GM23338 (cell line): Measurements from ENCODE around the gene NTNG2. TPM values are rescaled to one million over a fixed set of nuclear protein-coding genes. Genes with fewer than 3 reads are reported as not detected.

Experiments used
- ATAC-seq: fragments of 200-7000 bp; cut with Tn5 transposase; 3 replicates; pipeline ENCODE4 v1.9.1; 2020
- DNase-seq: peaks from one replicate; pipeline ENCODE4 v3.0.0-alpha.2; 2015; ENCODE audit warnings: low spot score
- H2AFZ ChIP-seq: fragments of 200-600 bp; sonication (generic); 2 replicates; pipeline ENCODE4 v1.8.0; 2016; ENCODE audit warnings: antibody characterized with exemption, mild to moderate bottlenecking, moderate library complexity
- H3F3A ChIP-seq: fragments of 200-600 bp; sonication (generic); replicated peaks from 2 replicates; pipeline ENCODE4 v1.8.0; 2017; ENCODE audit warnings: antibody characterized with exemption, mixed run types, low read depth
- H3K27ac ChIP-seq: fragments of 200-600 bp; sonication (generic); 2 replicates; pipeline ENCODE4 v1.6.1; 2016; ENCODE audit warnings: low read depth
- H3K27me3 ChIP-seq: fragments of 200-600 bp; sonication (generic); 2 replicates; pipeline ENCODE4 v1.8.0; 2016; ENCODE audit warnings: mild to moderate bottlenecking, mixed run types, moderate library complexity; ENCODE audit not compliant: insufficient read depth
- H3K36me3 ChIP-seq: fragments of 200-600 bp; sonication (generic); 2 replicates; pipeline ENCODE4 v1.8.0; 2016; ENCODE audit warnings: mild to moderate bottlenecking; ENCODE audit not compliant: insufficient read depth
- H3K4me1 ChIP-seq: fragments of 200-600 bp; sonication (generic); 2 replicates; pipeline ENCODE4 v1.8.0; 2016; ENCODE audit warnings: mild to moderate bottlenecking, moderate library complexity; ENCODE audit not compliant: insufficient read depth
- H3K4me2 ChIP-seq: fragments of 200-600 bp; sonication (generic); 2 replicates; pipeline ENCODE4 v1.7.1; 2017; ENCODE audit warnings: mixed run types
- H3K4me3 ChIP-seq: fragments of 200-600 bp; sonication (generic); 2 replicates; pipeline ENCODE4 v1.6.1; 2016; ENCODE audit warnings: mixed run types
- H3K79me2 ChIP-seq: fragments of 200-600 bp; sonication (generic); replicated peaks from 2 replicates; pipeline ENCODE4 v1.8.0; 2017; ENCODE audit warnings: mild to moderate bottlenecking; ENCODE audit not compliant: insufficient read depth
- H3K9me2 ChIP-seq: fragments of 200-600 bp; sonication (generic); 2 replicates; pipeline ENCODE4 v1.8.0; 2017; ENCODE audit not compliant: insufficient read depth
- H4K20me1 ChIP-seq: fragments of 200-600 bp; sonication (generic); replicated peaks from 2 replicates; pipeline ENCODE4 v1.8.0; 2017; ENCODE audit warnings: mild to moderate bottlenecking; ENCODE audit not compliant: insufficient read depth
- H3K27ac Mint-ChIP-seq: 2 replicates; pipeline ENCODE4 v1.8.0; 2020; ENCODE audit warnings: inconsistent platforms, mild to moderate bottlenecking, moderate library complexity, mixed read lengths
- H3K27me3 Mint-ChIP-seq: 3 replicates; pipeline ENCODE4 v1.8.0; 2022; ENCODE audit warnings: low read depth, mild to moderate bottlenecking, moderate library complexity, mixed read lengths, inconsistent platforms; ENCODE audit not compliant: insufficient read depth, poor library complexity
- H3K36me3 Mint-ChIP-seq: 3 replicates; pipeline ENCODE4 v1.8.0; 2021; ENCODE audit warnings: low read depth, mild to moderate bottlenecking, inconsistent platforms, moderate library complexity, mixed read lengths
- H3K4me1 Mint-ChIP-seq: 3 replicates; pipeline ENCODE4 v1.8.0; 2020; ENCODE audit warnings: mild to moderate bottlenecking, inconsistent platforms, mixed read lengths
- H3K4me3 Mint-ChIP-seq: 3 replicates; pipeline ENCODE4 v1.8.0; 2021; ENCODE audit warnings: moderate library complexity, mild to moderate bottlenecking, inconsistent platforms, mixed read lengths
- H3K9me3 Mint-ChIP-seq: 3 replicates; pipeline ENCODE4 v1.8.0; 2020; ENCODE audit warnings: moderate library complexity, mild to moderate bottlenecking, inconsistent platforms, mixed read lengths
- CREB1 ChIP-seq: fragments of 250-450 bp; sonication (Bioruptor Pico); IDR thresholded peaks from 2 replicates; pipeline ENCODE4 v1.5.0; 2020; ENCODE audit warnings: low read depth, mild to moderate bottlenecking, moderate library complexity
- CTCF ChIP-seq, 2 experiments: fragments of 200-600 bp in 1 of 2; sonication (generic) in 1 of 2; conservative IDR thresholded peaks; 2 replicates each; pipeline versions ENCODE4 v1.5.1 to v1.6.1; 2016 to 2017; ENCODE audit warnings: antibody characterized with exemption in 2 of 2, low read depth in 2 of 2, mild to moderate bottlenecking in 2 of 2, moderate library complexity in 1 of 2
- ETS1 ChIP-seq: IDR thresholded peaks from 2 replicates; pipeline ENCODE4 v1.6.1; 2016; ENCODE audit warnings: antibody characterized with exemption
- EZH2 ChIP-seq: fragments of 200-600 bp; sonication (generic); IDR thresholded peaks from one replicate; pipeline ENCODE4 v1.8.0; 2017; ENCODE audit warnings: antibody characterized with exemption, mild to moderate bottlenecking, low read depth; ENCODE audit not compliant: unreplicated experiment
- EZH2phosphoT487 ChIP-seq: fragments of 200-600 bp; sonication (generic); IDR thresholded peaks from one replicate; pipeline ENCODE4 v1.8.1; 2018; ENCODE audit warnings: antibody characterized with exemption; ENCODE audit not compliant: unreplicated experiment
- JUNB ChIP-seq: IDR thresholded peaks from one replicate; pipeline ENCODE4 v1.6.1; 2016; ENCODE audit warnings: antibody characterized with exemption; ENCODE audit not compliant: unreplicated experiment
- NANOG ChIP-seq: IDR thresholded peaks from 2 replicates; pipeline ENCODE4 v1.6.1; 2016; ENCODE audit warnings: antibody characterized with exemption, borderline replicate concordance
- POLR2AphosphoS5 ChIP-seq: IDR thresholded peaks from 2 replicates; pipeline ENCODE4 v1.6.1; 2016; ENCODE audit warnings: antibody characterized with exemption, low read depth
- REST ChIP-seq: IDR thresholded peaks from one replicate; pipeline ENCODE4 v1.6.1; 2018; ENCODE audit warnings: antibody characterized with exemption; ENCODE audit not compliant: unreplicated experiment
- STAT1 ChIP-seq: IDR thresholded peaks from one replicate; pipeline ENCODE4 v1.6.1; 2016; ENCODE audit warnings: antibody characterized with exemption; ENCODE audit not compliant: unreplicated experiment
- ZNF114 ChIP-seq: fragments of 250-450 bp; sonication (Bioruptor Pico); IDR thresholded peaks from 2 replicates; pipeline ENCODE4 v1.5.0; 2020; ENCODE audit warnings: mild to moderate bottlenecking, moderate library complexity
- ZNF331 ChIP-seq: fragments of 250-450 bp; sonication (Bioruptor Pico); IDR thresholded peaks from 2 replicates; pipeline ENCODE4 v1.5.0; 2020; ENCODE audit warnings: low read depth, mild to moderate bottlenecking, moderate library complexity
- ZNF462 ChIP-seq: fragments of 250-450 bp; sonication (Bioruptor Pico); IDR thresholded peaks from 2 replicates; pipeline ENCODE4 v1.5.0; 2020; ENCODE audit warnings: mild to moderate bottlenecking, moderate library complexity
- polyA plus RNA-seq: library from polyadenylated mRNA; unstranded; fragments of >200 nt; fragmentation: Nextera tagmentation; extraction: Ambion mirVana; gene quantifications from 2 replicates; pipeline ENCODE4 v1.2.1, GENCODE V29; 2016
- total RNA-seq: library from RNA; depleted of rRNA; stranded (reverse); fragments of >200 nt; shearing (Covaris generic); gene quantifications from 2 replicates; pipeline ENCODE4 v1.2.3, GENCODE V29; 2014

The NTNG2 gene
- total and polyA plus RNA-seq, 2 experiments from 2014 or later: 0.99 to 1.7 TPM

- no peak overlapping the region for H3K4me3 ChIP-seq
- H3K27ac Mint-ChIP-seq: no peak overlapping the region
- H3F3A ChIP-seq: no peaks in the 10 kb centered on the region
- peaks cover 2% of the 10 kb centered on the region; the same call in 1 of the 2 replicates for H3K4me1 ChIP-seq
- no peaks in the 10 kb centered on the region for H3K9me2 ChIP-seq
- DNase-seq (no peak), ATAC-seq (no peak)
- no peak overlapping the region for H3K4me2 ChIP-seq
- H3K27me3 Mint-ChIP-seq: peaks cover 6% of the 10 kb centered on the region
- TF ChIP-seq ZNF114: no peak
- no peak for TF ChIP-seq JUNB
- TF ChIP-seq ZNF331: no peak
- TF ChIP-seq REST: no peak
- no peak for TF ChIP-seq CTCF (conservative IDR thresholded peaks at IDR 0.05; ENCODE audit: low read depth in 2 of 2)
- TF ChIP-seq POLR2AphosphoS5: no peak
- TF ChIP-seq STAT1: no peak
- no peak for TF ChIP-seq NANOG
- TF ChIP-seq EZH2phosphoT487: no peak
- no peak for TF ChIP-seq ZNF462 (CRISPR knock-in tag)
- no peak for TF ChIP-seq EZH2
- TF ChIP-seq CREB1 (CRISPR knock-in tag): no peak
- TF ChIP-seq ETS1: no peak
- no peaks in the 10 kb centered on the region for H3K9me3 Mint-ChIP-seq
- H3K36me3 ChIP-seq: no peaks in the 10 kb centered on the region
- H3K4me3 Mint-ChIP-seq: no peak overlapping the region; the same call in 2 of the 3 replicates
- H3K27me3 ChIP-seq: peaks cover 2% of the 10 kb centered on the region; the same call in 1 of the 2 replicates
- H2AFZ ChIP-seq: no peak overlapping the region
- no peaks in the 10 kb centered on the region for H3K79me2 ChIP-seq
- peaks cover under 1% of the 10 kb centered on the region for H3K4me1 Mint-ChIP-seq
- H4K20me1 ChIP-seq: no peaks in the 10 kb centered on the region
- no peaks in the 10 kb centered on the region for H3K36me3 Mint-ChIP-seq
- no peak overlapping the region for H3K27ac ChIP-seq
Measured at GRCh38 chr9:132192728-132193127, 30.9 kb downstream of the NTNG2 start.
